Measurements from ENCODE around the gene OR52J3.
"Not testable (repeated sequence)": the region's sequence is repeated elsewhere in the genome, so short reads cannot be mapped to it uniquely, and the experiment has no call there.

OR52J3 gene

GRCh38 chr11:5046226-5046625 is at the start of gene OR52J3:
Gene OR52J3, plus strand, starts transcription at chr11:5046526. Its CDS starts 0 bp downstream, at chr11:5046526.
- DNase-seq (ENCODE audit: low spot score), result no peak

GRCh38 chr11:5004424-5005274 is 41.7 kb upstream of the OR52J3 start:
- peak; percentile 58 for DNase-seq (ENCODE audit: low spot score)

- DNase-seq (ENCODE audit: low spot score), result no peak
Observed at GRCh38 chr11:5007561-5007960, 38.8 kb upstream of the OR52J3 start.

- no peak for DNase-seq (ENCODE audit: low spot score)
Observed at GRCh38 chr11:5011254-5011653, 35.1 kb upstream of the OR52J3 start.

- no peak for DNase-seq (ENCODE audit: low spot score)
Observed at GRCh38 chr11:5013012-5013411, 33.3 kb upstream of the OR52J3 start.

GRCh38 chr11:5021996-5022395 is 24.3 kb upstream of the OR52J3 start:
- DNase-seq (ENCODE audit: low spot score), result no peak

GRCh38 chr11:5036669-5037068 is 9.7 kb upstream of the OR52J3 start:
- DNase-seq (ENCODE audit: low spot score), result no peak

- no peak for DNase-seq (ENCODE audit: low spot score)
Observed at GRCh38 chr11:5037926-5038325, 8.4 kb upstream of the OR52J3 start.

GRCh38 chr11:5038341-5038740 is 8.0 kb upstream of the OR52J3 start:
- no peak for DNase-seq (ENCODE audit: low spot score)

GRCh38 chr11:5040876-5041275 is 5.5 kb upstream of the OR52J3 start:
- DNase-seq (ENCODE audit: low spot score), result no peak

GRCh38 chr11:5042091-5042490 is 4.2 kb upstream of the OR52J3 start:
- no peak for DNase-seq (ENCODE audit: low spot score)

GRCh38 chr11:5043380-5043779 is 2.9 kb upstream of the OR52J3 start:
- no peak for DNase-seq (ENCODE audit: low spot score)

- DNase-seq (ENCODE audit: low spot score), result no peak
Observed at GRCh38 chr11:5046754-5047330, 516 bp downstream of the OR52J3 start.

GRCh38 chr11:5058679-5059078 is 12.4 kb downstream of the OR52J3 start:
- DNase-seq (ENCODE audit: low spot score), result not testable (repeated sequence)

- DNase-seq (ENCODE audit: low spot score), result no peak
Observed at GRCh38 chr11:5059391-5059790, 13.1 kb downstream of the OR52J3 start, which contains the start of gene OR52E2. Gene OR52E2, minus strand, starts transcription at chr11:5059627. Its CDS starts 0 bp downstream, at chr11:5059627.

GRCh38 chr11:5065027-5065426 is 18.7 kb downstream of the OR52J3 start:
- DNase-seq (ENCODE audit: low spot score), result no peak

- no peak for DNase-seq (ENCODE audit: low spot score)
Observed at GRCh38 chr11:5069272-5069671, 22.9 kb downstream of the OR52J3 start, which contains the start of gene OR52E1. Gene OR52E1, plus strand, starts transcription at chr11:5069572.

GRCh38 chr11:5071799-5072198 is 25.5 kb downstream of the OR52J3 start:
- peak; percentile 5 for DNase-seq (ENCODE audit: low spot score)

- no peak for DNase-seq (ENCODE audit: low spot score)
Observed at GRCh38 chr11:5081405-5081804, 35.1 kb downstream of the OR52J3 start.

- no peak for DNase-seq (ENCODE audit: low spot score)
Observed at GRCh38 chr11:5083602-5084001, 37.3 kb downstream of the OR52J3 start.

- no peak for DNase-seq (ENCODE audit: low spot score)
Observed at GRCh38 chr11:5088556-5088955, 42.2 kb downstream of the OR52J3 start.

- no peak for DNase-seq (ENCODE audit: low spot score)
Observed at GRCh38 chr11:5090668-5091067, 44.3 kb downstream of the OR52J3 start.

- peak; percentile 5 for DNase-seq (ENCODE audit: low spot score)
Observed at GRCh38 chr11:5092821-5093585, 46.7 kb downstream of the OR52J3 start.
